Germinal center (tissue), 1 donor: ENCODE results near the gene DNAH8.

Source experiments
- DNase-seq: peaks from one replicate; pipeline ENCODE4 v3.0.0; 2012; ENCODE audit warnings: mixed read lengths, low spot score

DNAH8 gene

DNA sequence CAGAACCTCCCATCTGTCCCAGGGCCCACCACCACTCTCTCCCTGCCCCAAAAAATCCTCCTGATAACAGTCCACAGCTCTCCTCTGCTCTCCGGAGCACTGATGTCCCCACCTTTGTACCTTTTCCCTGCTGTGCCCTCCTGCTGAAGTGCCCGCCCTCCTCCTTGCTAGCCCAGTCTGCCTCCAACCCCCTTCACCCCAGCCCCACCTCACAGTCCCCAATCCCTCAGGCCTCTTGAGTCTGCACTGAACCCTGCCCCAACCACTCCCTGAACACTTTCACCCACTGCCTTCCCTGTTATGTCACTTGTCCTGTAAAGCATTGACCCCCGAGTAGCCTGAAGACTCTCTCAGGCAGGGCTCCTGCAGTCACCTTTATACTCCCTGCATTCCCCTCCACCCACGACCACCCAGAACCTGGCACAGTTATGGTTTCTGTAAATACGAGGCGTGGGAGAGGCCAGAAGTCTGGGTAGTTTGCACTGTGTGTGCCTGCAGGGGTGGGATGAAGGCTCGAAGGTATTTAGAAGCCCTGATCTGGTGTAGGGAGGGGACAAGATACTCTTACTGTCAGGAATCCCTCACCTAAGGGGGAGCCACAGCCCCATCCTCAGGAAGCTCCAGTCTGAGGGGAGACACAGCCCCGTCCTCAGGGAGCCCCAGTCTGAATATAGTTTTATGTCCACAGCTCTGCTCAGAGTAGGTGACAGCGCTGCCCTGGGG, 338.9 kb downstream of the DNAH8 start:
- no peak for DNase-seq

DNA sequence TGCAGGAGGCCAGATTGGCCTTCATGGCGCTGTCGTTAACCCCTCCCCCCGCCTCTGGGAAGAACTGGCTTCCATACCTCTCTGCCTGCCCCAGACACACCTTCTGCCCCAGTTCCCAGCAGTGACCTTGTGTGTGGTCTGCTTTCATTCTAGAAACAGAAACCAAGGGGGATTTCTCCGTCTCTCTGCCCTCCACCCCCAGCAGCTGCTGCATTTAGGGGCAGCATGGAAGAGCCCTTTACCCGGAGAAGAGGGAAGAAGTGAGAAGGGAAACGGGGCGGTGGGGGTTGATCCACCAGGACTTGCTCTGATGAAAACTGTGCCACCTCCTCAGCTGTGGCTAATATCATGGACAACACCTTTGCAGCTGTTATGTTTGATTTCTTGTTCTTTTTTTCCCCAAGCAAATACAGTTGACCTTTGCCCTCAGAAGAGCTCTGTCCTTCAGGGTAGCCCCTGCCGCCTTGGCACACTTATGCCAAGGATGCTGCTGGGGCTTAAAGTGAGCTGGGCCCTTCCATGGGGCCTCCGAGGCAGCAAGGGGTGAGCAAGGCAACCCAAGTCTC, 339.5 kb downstream of the DNAH8 start:
- no peak for DNase-seq

DNA sequence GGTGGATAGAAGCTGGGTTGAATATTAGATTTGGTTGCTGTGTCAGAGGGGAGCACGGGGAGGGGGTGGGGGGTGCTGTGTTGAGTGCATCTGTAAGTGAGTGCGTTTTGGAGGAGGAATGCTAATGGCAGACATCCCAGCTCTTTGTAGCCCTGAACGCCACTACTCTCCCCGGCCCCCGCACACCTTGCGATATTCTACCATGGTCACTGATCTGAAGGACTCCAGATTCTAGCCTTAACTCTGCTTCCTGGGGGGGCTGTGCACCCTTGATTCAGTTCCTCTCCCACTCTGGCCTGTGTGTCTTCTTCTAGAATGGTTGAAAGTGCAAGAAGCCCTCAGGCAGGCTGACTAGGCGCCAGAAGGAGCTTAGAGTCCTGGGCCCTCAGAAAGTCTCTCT, 340.6 kb downstream of the DNAH8 start:
- DNase-seq: no peak

DNA sequence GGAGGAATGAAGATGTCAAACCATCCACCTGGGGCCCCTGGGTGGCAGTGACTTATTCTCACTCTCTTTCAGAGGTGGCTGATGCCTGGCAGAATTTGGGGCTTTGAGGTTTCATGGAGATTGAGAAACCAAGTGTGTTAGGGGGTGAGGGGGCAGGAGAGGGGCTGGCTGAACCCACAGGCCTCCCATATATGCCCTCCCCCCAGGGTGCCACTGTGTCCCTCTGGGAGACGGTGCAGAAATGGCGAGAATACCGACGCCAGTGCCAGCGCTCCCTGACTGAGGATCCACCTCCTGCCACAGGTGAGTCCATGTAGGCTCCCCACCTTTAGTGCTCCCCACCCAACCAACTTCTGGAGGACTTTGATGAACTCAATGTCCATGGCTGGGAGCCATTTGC, 341.1 kb downstream of the DNAH8 start:
- no peak for DNase-seq

DNA sequence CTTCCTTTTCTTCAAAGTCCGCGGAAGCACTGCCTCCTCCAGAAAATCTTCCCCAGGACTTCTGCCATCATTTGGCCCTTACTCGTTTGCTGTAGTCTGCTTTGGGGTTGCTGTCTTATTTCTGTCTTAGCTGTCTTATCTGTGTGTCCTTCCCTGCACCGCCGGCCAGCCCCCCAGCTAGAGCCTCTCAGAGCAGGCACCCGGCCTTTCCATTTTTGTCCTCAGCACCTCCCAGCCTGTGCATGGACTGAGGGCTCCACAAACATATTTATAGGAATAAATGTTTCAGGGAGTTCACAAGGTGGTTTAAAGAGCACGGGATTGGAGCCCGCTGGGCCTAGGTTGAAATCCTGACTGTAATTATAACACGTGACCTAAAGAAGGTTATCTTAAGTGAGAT, 341.6 kb downstream of the DNAH8 start:
- DNase-seq: no peak

DNA sequence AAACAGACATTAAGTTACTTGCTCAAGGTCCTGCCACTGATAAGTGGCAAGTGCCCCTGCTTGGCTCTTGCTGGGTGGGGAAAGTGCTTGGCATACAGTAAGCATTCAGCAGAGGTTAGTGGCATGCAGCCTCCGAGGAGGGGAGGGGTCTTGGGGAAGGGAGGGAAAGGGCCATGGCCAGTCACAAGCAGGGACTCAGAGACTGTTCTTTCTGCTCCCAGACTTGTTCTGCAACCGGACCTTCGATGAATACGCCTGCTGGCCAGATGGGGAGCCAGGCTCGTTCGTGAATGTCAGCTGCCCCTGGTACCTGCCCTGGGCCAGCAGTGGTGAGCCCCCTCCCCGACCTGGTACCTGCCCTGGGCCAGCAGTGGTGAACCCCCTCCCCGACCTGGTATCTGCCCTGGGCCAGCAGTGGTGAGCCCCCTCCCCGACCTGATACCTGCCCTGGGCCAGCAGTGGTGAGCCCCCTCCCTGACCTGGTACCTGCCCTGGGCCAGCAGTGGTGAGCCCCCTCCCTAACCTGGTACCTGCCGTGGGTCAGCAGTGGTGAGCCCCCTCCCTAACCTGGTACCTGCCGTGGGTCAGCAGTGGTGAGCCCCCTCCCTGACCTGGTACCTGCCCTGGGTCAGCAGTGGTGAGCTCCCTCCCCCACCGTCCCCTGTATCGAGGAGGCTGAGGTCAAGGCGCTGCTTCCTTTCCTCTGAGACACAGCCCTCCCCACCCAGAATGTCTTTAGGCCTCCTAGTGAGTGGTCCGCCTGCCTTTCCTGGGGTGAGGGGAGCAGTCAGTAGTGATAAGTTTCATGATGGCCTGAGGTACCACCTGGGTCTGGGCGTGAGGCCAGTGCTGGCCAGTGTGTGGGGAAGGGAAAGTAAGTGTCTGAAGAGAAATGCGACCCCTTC, 342.4 kb downstream of the DNAH8 start:
- DNase-seq: no peak

DNA sequence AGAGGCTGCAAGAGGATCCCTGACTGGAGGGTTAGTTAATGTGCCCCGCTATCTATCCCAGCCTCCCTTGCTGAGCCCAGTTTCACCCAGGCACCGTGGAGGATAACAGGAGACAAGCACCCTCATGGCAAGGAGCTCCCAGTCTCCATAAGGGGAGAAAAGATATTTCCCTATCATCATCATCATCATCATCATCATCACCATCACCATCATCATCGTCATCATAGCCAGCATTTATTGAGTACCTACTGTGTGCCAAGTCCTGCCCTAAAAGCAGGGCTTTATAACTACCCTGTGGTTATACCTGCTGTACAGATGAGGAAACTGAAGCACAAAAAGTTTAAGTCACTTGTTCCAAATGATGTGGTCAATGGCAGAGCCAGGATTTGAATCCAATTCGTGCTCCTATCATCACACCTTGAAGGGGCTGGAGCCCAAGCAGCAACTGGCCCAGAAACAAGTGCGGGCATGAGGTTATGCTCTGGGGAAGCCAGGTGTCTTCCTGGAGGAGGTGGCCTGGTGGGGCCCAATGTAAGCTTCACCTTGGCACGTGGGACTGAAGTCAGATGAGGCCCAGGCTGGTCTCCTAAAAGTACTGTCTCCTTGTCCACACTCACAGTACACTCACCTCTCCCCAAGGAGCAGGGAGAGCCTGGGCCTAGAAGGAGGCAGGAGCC, 343.5 kb downstream of the DNAH8 start:
- no peak for DNase-seq

DNA sequence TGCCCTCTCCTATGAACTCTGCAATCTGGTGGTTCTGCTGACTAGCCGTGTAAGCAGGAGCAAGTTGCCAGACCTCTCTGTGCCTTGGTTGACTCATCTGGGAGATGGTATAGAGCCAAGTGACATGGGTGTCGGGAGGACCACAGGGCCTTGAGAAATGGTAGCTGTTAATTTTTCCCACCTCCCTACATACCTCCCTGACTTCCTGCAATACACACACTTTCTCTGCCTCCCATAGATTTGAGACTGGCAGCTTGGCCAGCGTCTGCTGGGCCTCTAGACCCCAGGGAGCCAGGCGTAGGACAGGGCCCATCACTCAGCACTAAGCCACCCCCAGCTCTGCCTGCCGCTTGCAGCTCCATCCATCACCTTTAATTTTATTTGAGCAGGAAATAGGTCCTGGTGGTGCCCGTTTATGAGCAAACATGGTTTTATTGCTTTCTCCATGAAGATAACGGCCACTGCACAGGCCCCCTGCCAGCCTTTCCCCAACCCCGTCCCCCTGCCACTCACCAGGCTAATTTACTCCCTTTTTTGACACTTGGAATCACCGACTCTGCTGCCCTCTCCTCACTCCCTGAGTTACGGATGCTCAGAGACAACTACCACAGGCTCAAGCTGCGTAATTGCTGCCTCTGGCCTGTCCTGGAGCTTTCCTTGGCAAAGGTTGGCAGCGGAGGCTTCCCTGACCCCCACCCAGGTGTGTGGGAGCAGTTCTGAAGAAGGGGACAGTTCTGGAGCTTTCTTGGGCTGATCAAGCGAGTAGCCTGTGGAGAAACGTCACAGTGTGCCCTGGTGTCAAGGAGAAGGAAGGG, 344.6 kb downstream of the DNAH8 start:
- DNase-seq: no peak

DNA sequence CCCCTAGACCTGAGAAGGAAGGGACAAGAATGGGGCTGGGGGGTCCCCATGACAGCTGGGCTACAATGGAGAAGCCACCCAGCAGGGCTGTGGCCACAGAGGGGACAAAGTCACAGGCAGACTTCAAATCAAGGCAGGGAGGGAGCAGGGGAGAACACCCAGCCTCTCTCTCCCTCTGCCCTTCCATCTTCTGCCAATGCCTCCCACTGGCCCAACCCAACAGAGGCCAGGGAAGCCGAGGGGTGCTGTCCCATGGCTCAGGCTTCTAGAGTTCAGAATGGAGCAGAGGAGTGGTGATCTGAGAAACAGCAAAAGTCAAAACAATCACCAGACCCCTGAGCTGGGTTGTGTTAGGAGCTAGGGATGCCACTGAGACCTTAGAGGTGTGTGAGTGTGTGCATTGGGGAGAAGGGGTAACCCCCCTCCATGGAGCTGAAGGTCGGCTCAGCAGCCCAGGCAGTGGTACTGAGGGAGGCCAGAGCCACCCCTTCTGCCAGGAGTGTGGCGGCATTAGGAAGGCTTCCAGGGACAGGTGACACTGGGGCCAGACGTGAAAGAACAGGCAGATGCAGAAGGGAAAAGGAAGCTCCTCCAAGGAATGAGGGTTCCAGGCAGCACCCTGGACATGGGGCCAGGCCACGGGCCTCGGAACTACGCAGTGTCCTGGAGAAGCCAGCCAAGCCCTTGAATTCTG, 345.5 kb downstream of the DNAH8 start:
- DNase-seq: no peak

DNA sequence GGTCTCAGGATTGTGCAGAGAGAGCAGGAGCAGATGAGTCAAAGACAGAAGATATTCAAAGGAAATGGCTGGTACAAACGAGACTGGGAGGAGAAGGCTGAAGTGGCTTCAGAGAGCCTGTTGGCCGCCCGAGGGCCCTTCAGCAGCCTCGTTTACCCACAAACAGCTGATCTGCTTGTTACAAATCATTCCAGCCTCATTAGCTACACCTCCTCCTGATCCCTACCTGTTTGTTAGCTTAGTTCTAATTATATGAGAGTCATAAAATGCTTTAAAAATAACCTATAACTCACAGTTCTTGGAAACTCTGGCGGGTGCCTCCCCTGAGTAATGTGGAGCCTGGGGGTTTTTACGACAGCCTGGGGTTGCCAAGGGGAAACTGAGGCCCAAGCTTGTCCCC, 346.1 kb downstream of the DNAH8 start:
- DNase-seq: no peak

DNA sequence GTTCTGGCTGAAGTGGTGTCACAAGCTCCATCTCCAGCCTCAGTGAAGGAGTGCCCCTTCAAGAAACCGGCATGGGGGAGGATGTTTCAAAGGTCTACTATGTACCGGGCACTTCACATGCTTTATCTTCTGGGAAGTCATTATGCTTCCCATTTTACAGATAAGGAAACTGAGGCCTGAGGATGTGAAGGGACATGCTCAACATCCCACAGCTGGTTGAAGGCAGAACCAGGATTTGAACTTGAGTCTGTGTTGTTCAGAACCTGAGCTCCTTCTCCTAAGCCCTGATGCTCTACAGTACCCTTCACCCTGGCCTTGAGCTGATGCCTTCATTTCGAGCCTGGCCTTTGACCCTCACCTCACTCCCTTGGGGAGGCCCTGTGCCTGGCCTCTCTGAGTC, 346.5 kb downstream of the DNAH8 start:
- no peak for DNase-seq

DNA sequence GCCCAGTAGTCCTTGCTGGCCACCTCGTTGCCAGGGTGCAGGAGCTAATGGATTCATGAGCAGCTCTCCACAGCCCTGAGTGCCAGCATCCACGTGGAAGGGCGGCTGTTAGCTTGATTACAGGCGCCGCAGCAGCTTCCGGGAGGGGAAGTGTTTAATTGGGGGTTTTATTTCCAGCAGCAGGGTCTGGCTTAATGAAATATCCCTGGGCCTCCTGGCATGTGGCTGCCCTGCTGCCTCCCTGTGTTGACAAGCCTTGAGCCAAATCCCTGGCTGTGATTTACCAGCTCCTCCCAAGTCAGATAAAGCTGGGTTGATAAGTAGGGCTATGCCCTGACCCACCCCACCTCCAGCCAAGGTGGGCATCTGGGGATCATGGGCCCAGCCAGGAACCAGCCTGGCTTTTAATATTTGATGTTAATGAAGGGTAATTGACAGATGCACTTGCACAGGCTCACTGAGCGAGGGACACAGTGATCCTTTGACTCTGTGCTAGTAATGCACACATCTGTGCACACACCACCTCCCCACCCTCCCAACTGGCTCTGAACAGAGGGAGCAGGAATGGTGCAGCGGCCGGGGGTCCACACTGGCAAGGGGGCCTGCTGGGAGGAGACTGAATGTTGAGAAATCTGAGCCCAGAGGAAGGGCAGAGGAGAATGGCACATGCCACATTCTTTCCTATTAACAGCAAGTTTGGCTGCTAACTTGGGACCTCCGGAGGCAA, 347.1 kb downstream of the DNAH8 start:
- DNase-seq: no peak

DNA sequence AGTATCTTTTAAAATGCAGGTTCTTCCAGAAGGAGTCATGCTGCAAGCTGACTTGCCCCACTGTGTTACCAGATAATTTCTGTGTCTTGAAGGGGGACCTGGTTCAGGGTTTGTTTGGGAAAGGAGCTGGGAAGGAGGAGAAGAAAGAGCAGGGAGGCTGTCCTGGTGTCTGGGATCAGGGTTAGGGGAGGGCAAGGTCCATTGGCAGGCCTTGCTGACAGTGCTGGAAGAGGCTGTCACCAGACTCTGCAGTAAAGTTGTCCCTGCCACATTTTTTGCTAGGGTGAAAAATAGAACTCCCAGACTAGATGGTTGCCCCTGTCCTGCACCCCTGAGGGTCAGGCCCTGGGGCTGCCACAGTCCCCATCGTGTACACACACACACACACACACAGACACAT, 348.4 kb downstream of the DNAH8 start:
- DNase-seq: no peak

DNA sequence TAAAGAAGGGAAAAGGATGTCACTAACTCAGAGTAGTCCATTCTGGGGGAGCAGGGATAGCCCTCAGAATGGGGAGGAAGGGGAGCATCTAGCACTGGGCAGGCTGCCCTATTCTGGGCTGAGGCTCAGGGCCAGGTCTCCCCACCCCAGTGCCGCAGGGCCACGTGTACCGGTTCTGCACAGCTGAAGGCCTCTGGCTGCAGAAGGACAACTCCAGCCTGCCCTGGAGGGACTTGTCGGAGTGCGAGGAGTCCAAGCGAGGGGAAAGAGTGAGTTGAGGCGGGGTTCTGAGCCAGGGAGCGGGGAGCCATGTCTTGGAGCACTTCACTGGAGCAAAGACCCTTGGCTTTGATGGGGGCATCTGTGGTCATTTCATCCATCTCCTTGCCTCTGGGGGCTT, 350.4 kb downstream of the DNAH8 start:
- DNase-seq: no peak

DNA sequence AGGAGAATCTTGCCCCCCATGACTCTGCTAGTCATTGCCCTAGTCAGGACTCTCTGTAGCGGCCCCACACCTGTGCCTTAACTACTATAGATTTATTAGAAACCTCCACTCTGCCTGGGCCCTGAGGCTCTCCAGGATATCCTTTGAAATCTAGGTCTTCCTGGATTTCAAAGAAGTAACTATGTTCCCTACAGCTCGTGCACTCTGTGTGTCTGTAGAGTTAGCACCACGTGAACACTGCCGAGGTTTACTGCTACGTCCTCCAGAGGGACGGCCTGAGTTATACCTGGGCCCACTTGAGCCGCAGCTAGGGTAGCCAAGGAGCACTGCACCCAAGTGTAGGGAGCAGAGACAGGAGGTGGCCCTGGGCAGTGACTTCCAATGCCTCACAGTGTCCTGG, 353.3 kb downstream of the DNAH8 start:
- no peak for DNase-seq

DNA sequence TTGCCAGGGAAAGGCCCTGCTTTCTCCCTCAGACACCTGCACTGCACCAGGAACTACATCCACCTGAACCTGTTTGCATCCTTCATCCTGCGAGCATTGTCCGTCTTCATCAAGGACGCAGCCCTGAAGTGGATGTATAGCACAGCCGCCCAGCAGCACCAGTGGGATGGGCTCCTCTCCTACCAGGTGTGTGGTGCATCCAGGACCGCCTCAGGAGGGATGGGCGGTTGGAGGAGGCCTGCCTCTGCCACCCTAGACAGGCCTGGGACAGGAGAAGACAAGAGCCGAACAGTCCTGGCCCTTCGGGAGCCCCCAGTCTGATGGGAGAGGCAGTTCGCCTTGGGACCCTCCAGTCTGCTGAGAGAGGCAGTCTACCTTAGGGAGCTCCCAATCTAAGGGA, 357.7 kb downstream of the DNAH8 start:
- no peak for DNase-seq

DNA sequence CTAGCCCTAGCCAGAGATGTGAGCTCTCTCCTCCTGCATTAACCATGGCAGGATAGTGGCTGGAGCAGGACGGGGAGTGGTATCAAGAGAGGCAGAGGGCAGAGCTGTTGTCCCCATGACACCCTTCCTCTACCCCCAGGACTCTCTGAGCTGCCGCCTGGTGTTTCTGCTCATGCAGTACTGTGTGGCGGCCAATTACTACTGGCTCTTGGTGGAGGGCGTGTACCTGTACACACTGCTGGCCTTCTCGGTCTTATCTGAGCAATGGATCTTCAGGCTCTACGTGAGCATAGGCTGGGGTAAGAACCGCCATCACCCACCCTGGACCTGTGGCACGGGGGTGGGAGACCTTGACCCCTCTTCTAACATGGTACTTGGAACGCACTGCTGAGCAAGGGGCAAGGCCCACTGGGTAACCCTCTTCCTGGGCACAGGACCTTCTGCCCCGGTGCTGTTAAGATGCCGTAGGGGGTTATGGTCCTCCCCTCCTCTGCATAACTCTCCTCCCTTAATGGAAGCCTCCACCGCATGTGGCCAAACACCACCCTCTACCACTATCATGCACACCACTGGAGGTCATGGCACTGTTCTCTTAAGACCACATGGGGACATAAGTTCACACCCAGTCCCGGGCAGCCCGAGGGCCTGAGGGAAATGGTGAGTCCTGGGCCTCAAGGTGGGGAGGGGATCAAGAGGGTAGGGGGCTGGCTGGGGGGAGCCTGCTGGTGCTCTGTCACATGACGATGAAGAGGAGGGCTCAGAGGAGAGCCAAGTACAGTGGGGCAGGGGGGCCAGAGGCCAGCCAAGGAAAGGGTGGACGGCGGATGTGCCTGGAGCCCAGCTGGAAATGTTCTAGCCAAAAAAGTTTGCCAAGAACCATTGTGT, 358.6 kb downstream of the DNAH8 start:
- no peak for DNase-seq

DNA sequence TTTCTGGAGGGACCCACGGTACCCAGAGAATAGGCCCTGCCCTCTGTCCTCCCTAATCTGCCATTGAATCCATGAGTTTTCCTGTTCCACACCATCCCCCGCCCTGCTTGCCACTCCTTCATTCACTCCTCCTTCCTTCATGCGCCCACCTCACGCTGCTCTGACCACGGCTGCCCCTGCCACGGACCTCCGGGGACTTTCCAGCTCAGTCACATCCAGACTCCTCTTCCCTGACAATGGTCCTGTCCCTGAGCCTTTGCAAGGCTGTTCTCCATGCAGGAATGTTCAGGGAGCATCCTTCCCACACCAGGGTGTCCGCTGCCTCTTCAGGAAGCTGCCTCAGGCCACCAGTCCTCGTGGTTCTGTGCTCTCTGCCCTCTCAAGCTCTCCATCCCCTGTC, 359.4 kb downstream of the DNAH8 start:
- DNase-seq: no peak

DNA sequence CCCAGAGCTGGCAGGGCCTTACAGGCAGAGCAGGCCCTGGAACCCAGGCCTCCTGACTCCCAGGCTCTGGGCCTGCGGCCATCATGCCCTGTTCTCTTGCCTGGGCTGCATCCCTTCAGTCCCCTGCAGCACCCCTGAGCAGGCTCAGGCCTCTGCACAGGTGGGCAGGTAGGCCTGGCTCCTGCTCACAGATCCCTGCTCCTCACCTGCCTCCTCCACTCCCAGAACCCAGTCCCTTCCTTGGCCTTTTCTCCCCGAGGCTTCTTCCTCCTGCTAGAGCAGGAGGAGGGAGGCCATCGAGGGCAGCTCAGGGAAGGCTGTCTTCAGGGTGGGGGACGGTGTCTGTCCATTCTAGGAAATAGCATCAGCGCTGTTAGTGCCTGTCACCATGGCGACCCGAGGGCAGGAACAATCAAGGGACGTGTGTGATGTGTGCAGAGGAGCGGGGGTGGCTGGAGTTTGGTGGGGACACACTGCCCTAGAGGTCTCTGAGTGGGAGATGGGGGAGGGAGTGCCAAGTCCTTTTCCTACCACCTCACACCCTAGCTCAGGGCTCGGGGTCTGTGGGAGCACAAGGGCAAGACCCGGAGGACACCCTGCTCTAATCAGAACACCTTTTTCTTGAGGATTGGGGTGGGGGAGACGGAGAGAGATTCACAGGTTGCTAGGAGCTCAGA, 360.0 kb downstream of the DNAH8 start:
- no peak for DNase-seq
